ENCODE results near the gene AUP1. TPM values are rescaled to one million over a fixed set of nuclear protein-coding genes. Genes with fewer than 3 reads are reported as not detected.

AUP1 gene
- total and polyA plus RNA-seq, 2 donors (not counting 3 experiments of a cell fraction or from before 2014, with no cell fraction given) = 103 to 187 TPM

DNA sequence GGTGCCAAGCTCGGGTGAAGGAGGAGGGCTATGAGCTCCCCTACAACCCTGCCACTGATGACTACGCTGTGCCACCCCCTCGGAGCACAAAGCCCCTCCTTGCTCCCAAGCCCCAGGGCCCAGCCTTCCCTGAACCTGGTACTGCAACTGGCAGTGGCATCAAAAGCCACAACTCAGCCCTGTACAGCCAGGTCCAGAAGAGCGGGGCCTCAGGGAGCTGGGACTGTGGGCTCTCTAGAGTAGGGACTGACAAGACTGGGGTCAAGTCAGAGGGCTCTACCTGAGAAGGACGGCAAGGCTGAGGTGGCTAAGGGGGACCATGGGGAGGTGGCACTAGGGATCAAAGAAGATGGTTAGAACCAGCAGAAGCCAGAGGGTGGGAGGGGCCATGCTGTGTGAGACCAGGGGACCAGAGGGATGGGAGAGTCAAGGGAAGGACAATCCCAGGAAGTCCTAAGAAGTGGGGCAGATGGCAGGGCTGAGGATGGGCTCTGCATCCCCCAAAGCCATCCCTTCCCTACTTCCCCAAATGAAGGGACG lies 27.4 kb upstream of the AUP1 start:
- BruUV-seq (replicated peaks) = no TSS peak
- ChIA-PET CTCF (no interaction called here), POLR2A (no interaction called here)
- H3K4me1 ChIP-seq (ENCODE audit: control insufficient read depth, extremely low read depth, insufficient read depth, low read length) = peaks cover 7% of the 10 kb centered on the region
- no peaks in the 10 kb centered on the region for H3K9me3 ChIP-seq (replicated peaks; ENCODE audit: control insufficient read depth, insufficient read depth, low read length)
- H3K9ac ChIP-seq (replicated peaks; ENCODE audit: extremely low read depth, insufficient read depth, low read length) = no peak overlapping the region
- no peak overlapping the region for H3K4me2 ChIP-seq (ENCODE audit: insufficient read depth, low read length)
- no peaks in the 10 kb centered on the region for H3K9me1 ChIP-seq (replicated peaks; ENCODE audit: control insufficient read depth, extremely low read depth, insufficient read depth, low read length)
- H2AFZ ChIP-seq (ENCODE audit: low read depth, low read length) = no peak overlapping the region
- H3K27me3 ChIP-seq (ENCODE audit: control insufficient read depth in 2 of 2, insufficient read depth in 2 of 2, low read length in 2 of 2) = peaks cover 0 to 5% of the 10 kb centered on the region in 2 experiments
- H3K27ac ChIP-seq (ENCODE audit: insufficient read depth, low read depth, low read length) = no peak overlapping the region
- FAIRE-seq = no peak
- H3K4me3 ChIP-seq (replicated peaks in 1 of 3; ENCODE audit: insufficient read depth in 1 of 3, low read depth in 1 of 3, low read length in 3 of 3) = no peak overlapping the region
- dilution Hi-C loops (cut with MboI; ENCODE audit: extremely low pct_ligation_motif_present, low sequenced_read_pairs) = no loop called here
- DNase-seq (ENCODE audit: low read depth, low spot score) = no peak
- H4K20me1 ChIP-seq (replicated peaks; ENCODE audit: control insufficient read depth, extremely low read depth, insufficient read depth, low read length) = no peaks in the 10 kb centered on the region
- TF ChIP-seq CTCF (IDR thresholded peaks at IDR 0.05; ENCODE audit: extremely low read depth in 1 of 2, insufficient read depth in 1 of 2, low read depth in 1 of 2, low read length in 2 of 2) = no peak
- TF ChIP-seq EZH2 (IDR thresholded peaks at IDR 0.05; ENCODE audit: borderline replicate concordance, low read depth, low read length, severe bottlenecking) = no peak
- peaks cover 0 to 4% of the 10 kb centered on the region in 2 experiments for H3K36me3 ChIP-seq (ENCODE audit: control insufficient read depth in 2 of 2, extremely low read depth in 1 of 2, insufficient read depth in 2 of 2, low read length in 2 of 2)
- intact Hi-C loops (cut with micrococcal nuclease) = no loop called here
- no peaks in the 10 kb centered on the region for H3K79me2 ChIP-seq (ENCODE audit: control insufficient read depth, insufficient read depth, low read length)

- no peak overlapping the region for H3K4me2 ChIP-seq (ENCODE audit: insufficient read depth, low read length)
Observed at GRCh38 chr2:74556159-74556558, 26.7 kb upstream of the AUP1 start.

More at GRCh38 chr2:74556159-74556558, 26.7 kb upstream of the AUP1 start:
- no peaks in the 10 kb centered on the region for H3K79me2 ChIP-seq (ENCODE audit: control insufficient read depth, insufficient read depth, low read length)
- CTCF ChIA-PET = interaction anchor here (1.9 kb wide), 2 partner anchors 30 to 32 kb away, joined by 5 to 6 read pairs; no protein-coding TSS in a partner anchor
- H3K36me3 ChIP-seq (ENCODE audit: control insufficient read depth in 2 of 2, extremely low read depth in 1 of 2, insufficient read depth in 2 of 2, low read length in 2 of 2) = peaks cover 0 to 4% of the 10 kb centered on the region in 2 experiments
- TF ChIP-seq MYC (IDR thresholded peaks at IDR 0.05; ENCODE audit: low read depth, low read length) (no peak), JUN (IDR thresholded peaks at IDR 0.05; ENCODE audit: borderline replicate concordance, insufficient read depth, insufficient read length, low read depth) (no peak), GATA2 (IDR thresholded peaks at IDR 0.05; ENCODE audit: insufficient read depth, insufficient read length, low read depth, low read length) (no peak), POLR2AphosphoS5 (IDR thresholded peaks at IDR 0.05; ENCODE audit: insufficient read depth, low read depth, low read length) (no peak), FOS (IDR thresholded peaks at IDR 0.05; ENCODE audit: borderline replicate concordance, insufficient read depth, low read length) (no peak), CTCF (IDR thresholded peaks at IDR 0.05; ENCODE audit: extremely low read depth in 1 of 2, insufficient read depth in 1 of 2, low read depth in 1 of 2, low read length in 2 of 2) (no peak), MAX (IDR thresholded peaks at IDR 0.05; ENCODE audit: insufficient read depth, insufficient read length) (no peak), EZH2 (IDR thresholded peaks at IDR 0.05; ENCODE audit: borderline replicate concordance, low read depth, low read length, severe bottlenecking) (no peak)
- no peaks in the 10 kb centered on the region for H4K20me1 ChIP-seq (replicated peaks; ENCODE audit: control insufficient read depth, extremely low read depth, insufficient read depth, low read length)
- dilution Hi-C loops (cut with MboI; ENCODE audit: extremely low pct_ligation_motif_present, low sequenced_read_pairs) = no loop called here
- no peak for DNase-seq (ENCODE audit: low read depth, low spot score)
- intact Hi-C loops (cut with micrococcal nuclease) = no loop called here
- peaks cover 0 to 2% of the 10 kb centered on the region in 2 experiments for H3K27me3 ChIP-seq (ENCODE audit: control insufficient read depth in 2 of 2, insufficient read depth in 2 of 2, low read length in 2 of 2)
- FAIRE-seq = no peak
- no peak overlapping the region for H3K9ac ChIP-seq (replicated peaks; ENCODE audit: extremely low read depth, insufficient read depth, low read length)
- H3K4me3 ChIP-seq (replicated peaks in 1 of 3; ENCODE audit: insufficient read depth in 1 of 3, low read depth in 1 of 3, low read length in 3 of 3) = no peak overlapping the region
- no peak overlapping the region for H2AFZ ChIP-seq (ENCODE audit: low read depth, low read length)
- POLR2A ChIA-PET = no interaction called here
- H3K9me1 ChIP-seq (replicated peaks; ENCODE audit: control insufficient read depth, extremely low read depth, insufficient read depth, low read length) = no peaks in the 10 kb centered on the region
- no TSS peak for BruUV-seq (replicated peaks)
- peaks cover 7% of the 10 kb centered on the region for H3K4me1 ChIP-seq (ENCODE audit: control insufficient read depth, extremely low read depth, insufficient read depth, low read length)
- no peaks in the 10 kb centered on the region for H3K9me3 ChIP-seq (replicated peaks; ENCODE audit: control insufficient read depth, insufficient read depth, low read length)
- H3K27ac ChIP-seq (ENCODE audit: insufficient read depth, low read depth, low read length) = no peak overlapping the region

Measured in endothelial cell of umbilical vein (primary cell).